Prostate gland (tissue), 2 donors: ENCODE data around the gene BPIFB3. TPM values are rescaled to one million over a fixed set of nuclear protein-coding genes. Genes with fewer than 3 reads are reported as not detected.

Experiments
- DNase-seq: peaks from one replicate; pipeline ENCODE4 v3.0.0-alpha.2; 2019; ENCODE audit warnings: low spot score
- H3K27ac ChIP-seq, 2 donors: fragments of 200-600 bp; sonication (generic); 2 replicates each; pipeline ENCODE4 v1.5.1; 2017 to 2019
- H3K27me3 ChIP-seq: fragments of 200-600 bp; sonication (generic); replicated peaks from 2 replicates; pipeline ENCODE4 v1.5.1; 2019; ENCODE audit not compliant: insufficient read depth
- H3K36me3 ChIP-seq, 2 donors: fragments of 200-600 bp; sonication (generic); 1 replicate in 1 of 2; 2 replicates in 1 of 2; pipeline versions ENCODE4 v1.5.1 to v1.8.1; 2017 to 2019
- H3K4me1 ChIP-seq: fragments of 200-600 bp; sonication (generic); replicated peaks from 2 replicates; pipeline ENCODE4 v1.5.1; 2019
- H3K4me3 ChIP-seq, 2 donors: fragments of 200-600 bp; sonication (generic); 2 replicates each; pipeline ENCODE4 v1.5.1; 2017 to 2019
- H3K9me3 ChIP-seq: fragments of 200-600 bp; sonication (generic); 2 replicates; pipeline ENCODE4 v1.5.1; 2017
- POLR2A ChIP-seq: fragments of 450-650 bp; IDR thresholded peaks from one replicate; pipeline ENCODE4 v1.6.1; 2016; ENCODE audit warnings: antibody characterized with exemption, mild to moderate bottlenecking
- POLR2AphosphoS5 ChIP-seq: sonication (generic); formaldehyde crosslinking; IDR thresholded peaks from one replicate; pipeline ENCODE4 v1.6.1; 2017; ENCODE audit warnings: antibody characterized with exemption
- WGBS: methylation state at CpG from one replicate; pipeline ENCODE4 v1.1.5; 2018; 5-methylcytosine and 5-hydroxymethylcytosine counted together
- intact Hi-C: fragments of 100-400 bp; cut with DNase I; formaldehyde crosslinking; loops from one replicate; pipeline ENCODE4 v1.14.2; 2022
- total RNA-seq, 2 donors: library from RNA; depleted of rRNA; stranded (reverse); fragments of >200 nt; gene quantifications; one replicate each; pipeline ENCODE4 v1.1.0, GENCODE V29; 2016
- TF ChIP-seq, protein P1 (sequence below), 4 experiments: fragments of 200-600 bp in 2 of 4; fragments of 450-650 bp in 2 of 4; sonication (generic) in 2 of 4; IDR thresholded peaks; 1 replicate in 3 of 4; 2 replicates in 1 of 4; pipeline ENCODE4 v1.5.1; 2016 to 2019; ENCODE audit warnings: antibody characterized with exemption in 4 of 4, mild to moderate bottlenecking in 2 of 4, moderate library complexity in 2 of 4

BPIFB3 gene
- total RNA-seq, 2 donors from 2014 or later, result not detected

DNA sequence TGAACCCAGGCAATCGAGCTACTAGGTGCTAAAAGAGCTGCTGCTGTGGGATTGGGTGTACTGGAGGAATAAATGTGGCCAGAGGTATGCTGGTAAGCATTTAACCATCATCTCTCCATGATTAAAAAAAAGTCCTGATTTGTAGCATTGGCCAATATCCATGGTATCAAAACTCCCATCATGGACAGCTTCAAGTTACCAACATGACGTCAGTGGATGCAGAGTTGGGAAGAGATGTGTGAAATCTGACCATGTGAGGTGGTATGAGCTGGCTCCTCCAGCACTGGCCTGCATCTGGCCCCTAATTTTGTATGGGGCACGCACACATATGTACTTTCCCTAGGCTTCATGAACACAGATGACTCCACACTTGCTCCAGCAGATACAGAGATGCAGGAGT is 37.4 kb downstream of the BPIFB3 start:
- Histone ChIP-seq H3K4me1 (no peaks in the 10 kb centered on the region), H3K9me3 (no peaks in the 10 kb centered on the region), H3K4me3 (no peak overlapping the region), H3K27ac (no peak overlapping the region), H3K36me3 (no peaks in the 10 kb centered on the region), H3K27me3 (no peaks in the 10 kb centered on the region)
- WGBS, result 63% methylated on average over 3 of the region's 3 CpGs
- no peak for DNase-seq
- TF ChIP-seq POLR2AphosphoS5 (no peak), POLR2A (no peak)
- intact Hi-C loops, result loop anchor here (10.0 kb wide), 1 partner anchor 296 kb away; no protein-coding TSS in a partner anchor

DNA sequence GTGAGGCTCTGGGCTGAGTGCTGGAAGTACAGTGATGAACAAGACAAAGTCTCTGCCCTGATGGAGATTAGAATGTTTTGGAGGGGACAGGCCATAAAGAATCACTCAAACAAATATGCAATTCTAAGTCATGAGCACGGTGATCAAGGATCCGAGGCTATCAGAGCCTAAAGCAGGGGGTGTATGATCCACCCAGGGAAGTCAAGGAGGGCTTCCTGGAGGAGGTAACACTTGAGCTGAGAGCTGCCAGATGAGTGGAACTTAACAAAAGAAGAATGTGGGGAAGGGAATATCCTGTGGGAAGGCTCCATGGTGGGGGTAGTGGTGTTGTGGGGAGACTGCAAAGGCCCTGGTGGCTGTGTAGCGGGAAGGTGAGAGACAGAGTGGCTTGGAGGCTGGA is 38.0 kb downstream of the BPIFB3 start:
- intact Hi-C loops, result loop anchor here (10.0 kb wide), 1 partner anchor 297 kb away; no protein-coding TSS in a partner anchor
- TF ChIP-seq, protein P1, sequence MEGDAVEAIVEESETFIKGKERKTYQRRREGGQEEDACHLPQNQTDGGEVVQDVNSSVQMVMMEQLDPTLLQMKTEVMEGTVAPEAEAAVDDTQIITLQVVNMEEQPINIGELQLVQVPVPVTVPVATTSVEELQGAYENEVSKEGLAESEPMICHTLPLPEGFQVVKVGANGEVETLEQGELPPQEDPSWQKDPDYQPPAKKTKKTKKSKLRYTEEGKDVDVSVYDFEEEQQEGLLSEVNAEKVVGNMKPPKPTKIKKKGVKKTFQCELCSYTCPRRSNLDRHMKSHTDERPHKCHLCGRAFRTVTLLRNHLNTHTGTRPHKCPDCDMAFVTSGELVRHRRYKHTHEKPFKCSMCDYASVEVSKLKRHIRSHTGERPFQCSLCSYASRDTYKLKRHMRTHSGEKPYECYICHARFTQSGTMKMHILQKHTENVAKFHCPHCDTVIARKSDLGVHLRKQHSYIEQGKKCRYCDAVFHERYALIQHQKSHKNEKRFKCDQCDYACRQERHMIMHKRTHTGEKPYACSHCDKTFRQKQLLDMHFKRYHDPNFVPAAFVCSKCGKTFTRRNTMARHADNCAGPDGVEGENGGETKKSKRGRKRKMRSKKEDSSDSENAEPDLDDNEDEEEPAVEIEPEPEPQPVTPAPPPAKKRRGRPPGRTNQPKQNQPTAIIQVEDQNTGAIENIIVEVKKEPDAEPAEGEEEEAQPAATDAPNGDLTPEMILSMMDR (IDR thresholded peaks at IDR 0.05), result no peak
- TF ChIP-seq POLR2A (no peak), POLR2AphosphoS5 (no peak)
- H3K4me3 ChIP-seq, result no peak overlapping the region
- H3K27ac ChIP-seq, result no peak overlapping the region
- 89% methylated on average over 3 of the region's 3 CpGs for WGBS
- H3K9me3 ChIP-seq, result no peaks in the 10 kb centered on the region
- no peaks in the 10 kb centered on the region for H3K4me1 ChIP-seq
- DNase-seq, result no peak
- H3K36me3 ChIP-seq, result no peaks in the 10 kb centered on the region
- no peaks in the 10 kb centered on the region for H3K27me3 ChIP-seq

DNA sequence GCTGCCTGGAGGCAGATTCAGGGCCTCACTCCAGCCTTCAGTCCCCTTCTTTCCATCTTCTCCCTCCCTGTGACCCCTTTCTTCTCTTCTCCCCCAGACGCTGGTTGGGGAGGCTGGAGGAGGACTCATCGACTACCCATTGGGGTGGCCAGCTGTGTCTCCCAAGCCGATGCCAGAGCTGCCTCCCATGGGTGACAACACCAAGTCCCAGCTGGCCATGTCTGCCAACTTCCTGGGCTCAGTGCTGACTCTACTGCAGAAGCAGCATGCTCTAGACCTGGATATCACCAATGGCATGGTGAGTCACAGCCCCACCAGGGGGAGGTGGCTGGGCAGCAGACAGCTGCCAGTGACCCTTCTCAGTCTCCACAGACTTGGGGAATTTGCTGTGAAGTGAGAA is 38.7 kb downstream of the BPIFB3 start:
- WGBS, result 93% methylated on average over 3 of the region's 3 CpGs
- intact Hi-C loops, result loop anchor here (10.0 kb wide), 1 partner anchor 298 kb away; no protein-coding TSS in a partner anchor

DNA sequence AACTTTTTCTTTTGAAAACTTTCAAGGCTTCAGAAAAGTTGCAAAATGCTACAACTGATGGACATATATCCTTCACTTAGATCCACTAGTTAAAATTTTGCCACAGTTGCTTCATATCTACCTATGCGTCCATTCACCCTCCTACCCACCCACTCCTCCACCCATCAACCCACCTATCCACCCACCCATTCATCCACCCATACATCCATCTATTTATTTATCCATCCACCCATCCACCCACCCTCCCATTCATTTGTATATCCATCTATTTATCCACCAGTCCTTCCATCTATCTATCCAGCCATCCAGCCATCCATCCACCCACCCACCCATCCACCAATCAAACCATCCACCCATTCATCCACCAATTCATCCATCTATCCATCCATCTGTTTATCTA is 39.4 kb downstream of the BPIFB3 start:
- no peaks in the 10 kb centered on the region for H3K36me3 ChIP-seq
- H3K27me3 ChIP-seq, result no peaks in the 10 kb centered on the region
- TF ChIP-seq POLR2A (no peak), POLR2AphosphoS5 (no peak)
- TF ChIP-seq, protein P1 (IDR thresholded peaks at IDR 0.05), result no peak
- DNase-seq, result no peak
- H3K4me3 ChIP-seq, result no peak overlapping the region
- 84% methylated on average over 1 of the region's 1 CpG for WGBS
- no peak overlapping the region for H3K27ac ChIP-seq
- H3K4me1 ChIP-seq, result no peaks in the 10 kb centered on the region
- H3K9me3 ChIP-seq, result no peaks in the 10 kb centered on the region
- intact Hi-C loops, result loop anchor here (10.0 kb wide), 1 partner anchor 298 kb away; no protein-coding TSS in a partner anchor

More for the DNA sequence above, 38.7 kb downstream of the BPIFB3 start:
- Histone ChIP-seq H3K27me3 (no peaks in the 10 kb centered on the region), H3K36me3 (no peaks in the 10 kb centered on the region), H3K9me3 (no peaks in the 10 kb centered on the region), H3K4me3 (no peak overlapping the region), H3K27ac (no peak overlapping the region), H3K4me1 (no peaks in the 10 kb centered on the region)
- no peak for TF ChIP-seq POLR2A
- TF ChIP-seq POLR2AphosphoS5, result no peak
- TF ChIP-seq, protein P1 (IDR thresholded peaks at IDR 0.05), result no peak
- DNase-seq, result no peak

DNA sequence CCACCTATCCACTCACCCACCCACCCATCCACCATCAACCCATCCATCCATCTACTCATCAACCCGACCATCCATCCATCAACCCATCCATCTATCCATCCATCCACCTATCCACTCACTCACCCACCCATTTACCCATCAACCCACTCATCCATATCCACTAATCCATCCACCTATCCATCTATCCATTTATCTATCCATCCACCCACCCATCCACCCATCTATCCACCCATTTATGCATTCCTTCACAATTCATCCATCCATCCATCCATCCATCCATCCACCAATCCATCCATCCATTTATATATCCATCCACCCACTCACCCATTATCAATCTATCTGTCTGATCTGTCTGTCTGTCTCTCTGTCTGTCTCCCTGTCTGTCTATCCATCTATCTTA is 39.9 kb downstream of the BPIFB3 start:
- 56% methylated on average over 1 of the region's 1 CpG for whole genome bisulfite sequencing
- H3K27ac ChIP-seq, result no peak overlapping the region
- intact Hi-C loops, result loop anchor here (10.0 kb wide), 1 partner anchor 299 kb away; no protein-coding TSS in a partner anchor
- H3K4me1 ChIP-seq, result no peaks in the 10 kb centered on the region
- H3K9me3 ChIP-seq, result no peaks in the 10 kb centered on the region
- no peak overlapping the region for H3K4me3 ChIP-seq
- no peak for DNase-seq
- H3K27me3 ChIP-seq, result no peaks in the 10 kb centered on the region
- TF ChIP-seq, protein P1 (IDR thresholded peaks at IDR 0.05), result no peak
- no peak for TF ChIP-seq POLR2A
- TF ChIP-seq POLR2AphosphoS5, result no peak
- no peaks in the 10 kb centered on the region for H3K36me3 ChIP-seq
